WTC11 (cell line): ENCODE measurements around the gene MACROD2. TPM values are rescaled to one million over a fixed set of nuclear protein-coding genes. Genes with fewer than 3 reads are reported as not detected.

Source experiments
- ATAC-seq: fragments of 200-7000 bp; cut with Tn5 transposase; 2 replicates; pipeline ENCODE4 v1.10.0; 2021; ENCODE audit warnings: mild to moderate bottlenecking, moderate library complexity
- CTCF ChIA-PET: fragments of 300-600 bp; sonication (Branson Sonifier 250); formaldehyde crosslinking; loops from one replicate; lab custom pipeline; 2021; ENCODE audit warnings: antibody characterized with exemption; lab: Charles Lee
- POLR2A ChIA-PET: fragments of 350-600 bp; sonication (Branson Sonifier 250); formaldehyde crosslinking; loops from one replicate; lab custom pipeline; 2021; ENCODE audit warnings: antibody characterized with exemption; lab: Charles Lee
- DNase-seq: peaks from one replicate; pipeline ENCODE4 v3.0.0; 2021; ENCODE audit warnings: low spot score
- H3K27ac Mint-ChIP-seq: 2 replicates; pipeline ENCODE4 v1.8.0; 2021; ENCODE audit warnings: mixed read lengths
- H3K27me3 Mint-ChIP-seq: 2 replicates; pipeline ENCODE4 v1.8.0; 2021; ENCODE audit warnings: low read depth, mild to moderate bottlenecking, moderate library complexity, mixed read lengths
- H3K36me3 Mint-ChIP-seq: 2 replicates; pipeline ENCODE4 v1.8.0; 2021; ENCODE audit warnings: mixed read lengths
- H3K4me1 Mint-ChIP-seq: 2 replicates; pipeline ENCODE4 v1.8.0; 2022; ENCODE audit warnings: mixed read lengths
- H3K4me3 Mint-ChIP-seq: 2 replicates; pipeline ENCODE4 v1.8.0; 2021; ENCODE audit warnings: mild to moderate bottlenecking, moderate library complexity, mixed read lengths
- H3K9me3 Mint-ChIP-seq: 2 replicates; pipeline ENCODE4 v1.8.0; 2021; ENCODE audit warnings: mixed read lengths
- ARID4B ChIP-seq: sonication (generic); formaldehyde crosslinking; IDR thresholded peaks from 2 replicates; pipeline ENCODE4 v1.8.0; 2023; ENCODE audit warnings: missing genetic modification reagents, mild to moderate bottlenecking, borderline replicate concordance
- CDX4 ChIP-seq: fragments of 250-450 bp; sonication (Bioruptor Pico); IDR thresholded peaks from 2 replicates; pipeline ENCODE4 v1.9.0; 2021; ENCODE audit warnings: moderate library complexity, mild to moderate bottlenecking, inconsistent platforms, borderline replicate concordance
- CREB1 ChIP-seq: sonication (generic); formaldehyde crosslinking; IDR thresholded peaks from 2 replicates; pipeline ENCODE4 v1.8.0; 2023; ENCODE audit warnings: mild to moderate bottlenecking, missing genetic modification reagents
- E2F5 ChIP-seq: sonication (generic); formaldehyde crosslinking; IDR thresholded peaks from 2 replicates; pipeline ENCODE4 v1.8.1; 2022; ENCODE audit warnings: mild to moderate bottlenecking, moderate library complexity, missing genetic modification reagents
- ESRRA ChIP-seq: sonication (generic); formaldehyde crosslinking; IDR thresholded peaks from 2 replicates; pipeline ENCODE4 v1.8.1; 2022; ENCODE audit warnings: mild to moderate bottlenecking, missing genetic modification reagents, borderline replicate concordance
- GABPB1 ChIP-seq: sonication (generic); formaldehyde crosslinking; IDR thresholded peaks from 2 replicates; pipeline ENCODE4 v1.8.1; 2023; ENCODE audit warnings: mild to moderate bottlenecking, missing genetic modification reagents
- GRHL2 ChIP-seq: fragments of 250-450 bp; sonication (Bioruptor Pico); IDR thresholded peaks from 2 replicates; pipeline ENCODE4 v1.8.0; 2022; ENCODE audit warnings: mild to moderate bottlenecking, moderate library complexity; ENCODE audit not compliant: insufficient replicate concordance, severe bottlenecking
- GTF2I ChIP-seq: fragments of 250-450 bp; sonication (Bioruptor Pico); conservative IDR thresholded peaks from 2 replicates; pipeline ENCODE4 v1.4.0; 2021; ENCODE audit warnings: mild to moderate bottlenecking
- HMGXB4 ChIP-seq: sonication (generic); formaldehyde crosslinking; IDR thresholded peaks from 2 replicates; pipeline ENCODE4 v1.8.1; 2023; ENCODE audit warnings: mild to moderate bottlenecking, moderate library complexity, missing genetic modification reagents
- MYBL2 ChIP-seq: sonication (generic); formaldehyde crosslinking; IDR thresholded peaks from 2 replicates; pipeline ENCODE4 v1.8.1; 2023; ENCODE audit warnings: mild to moderate bottlenecking, moderate library complexity, missing genetic modification reagents
- RELA ChIP-seq: sonication (generic); formaldehyde crosslinking; IDR thresholded peaks from 2 replicates; pipeline ENCODE4 v1.8.1; 2022; ENCODE audit warnings: missing genetic modification reagents, mild to moderate bottlenecking, borderline replicate concordance
- SP1 ChIP-seq: sonication (generic); formaldehyde crosslinking; conservative IDR thresholded peaks from 2 replicates; pipeline ENCODE4 v1.8.1; 2022; ENCODE audit warnings: missing genetic modification reagents
- USF1 ChIP-seq: sonication (generic); formaldehyde crosslinking; IDR thresholded peaks from 2 replicates; pipeline ENCODE4 v1.8.0; 2022; ENCODE audit warnings: mild to moderate bottlenecking, missing genetic modification reagents
- ZBTB21 ChIP-seq: sonication (generic); formaldehyde crosslinking; IDR thresholded peaks from 2 replicates; pipeline ENCODE4 v1.8.1; 2023; ENCODE audit warnings: mild to moderate bottlenecking, missing genetic modification reagents, borderline replicate concordance
- ZMAT4 ChIP-seq: fragments of 250-450 bp; sonication (Bioruptor Pico); IDR thresholded peaks from 2 replicates; pipeline ENCODE4 v1.9.0; 2021; ENCODE audit warnings: mild to moderate bottlenecking
- ZNF121 ChIP-seq: sonication (generic); formaldehyde crosslinking; IDR thresholded peaks from 2 replicates; pipeline ENCODE4 v1.8.0; 2023; ENCODE audit warnings: missing genetic modification reagents
- ZNF263 ChIP-seq: sonication (generic); formaldehyde crosslinking; IDR thresholded peaks from 2 replicates; pipeline ENCODE4 v1.8.1; 2022; ENCODE audit warnings: low read depth, mild to moderate bottlenecking, moderate library complexity, missing genetic modification reagents
- ZNF281 ChIP-seq: sonication (generic); formaldehyde crosslinking; IDR thresholded peaks from 2 replicates; pipeline ENCODE4 v1.8.0; 2023; ENCODE audit warnings: mild to moderate bottlenecking, missing genetic modification reagents
- ZNF317 ChIP-seq: sonication (generic); formaldehyde crosslinking; IDR thresholded peaks from 2 replicates; pipeline ENCODE4 v1.8.1; 2023; ENCODE audit warnings: low read depth, mild to moderate bottlenecking, moderate library complexity, missing genetic modification reagents, borderline replicate concordance
- ZNF425 ChIP-seq: fragments of 250-450 bp; sonication (Bioruptor Pico); conservative IDR thresholded peaks from 2 replicates; pipeline ENCODE4 v1.9.0; 2021; ENCODE audit warnings: mild to moderate bottlenecking
- total RNA-seq: library from RNA; stranded (reverse); gene quantifications from 3 replicates; pipeline ENCODE4 v1.2.3, GENCODE V29; 2021

Gene MACROD2
- total RNA-seq, 1 experiment from 2014 or later = 4.1 TPM

GRCh38 chr20:14555676-14556075 is 560.4 kb downstream of the MACROD2 start:
- POLR2A ChIA-PET = no interaction called here
- Mint-ChIP-seq H3K27ac (no peak overlapping the region), H3K9me3 (peaks cover 5% of the 10 kb centered on the region), H3K4me1 (no peaks in the 10 kb centered on the region), H3K4me3 (no peak overlapping the region), H3K36me3 (no peaks in the 10 kb centered on the region), H3K27me3 (no peaks in the 10 kb centered on the region)
- DNase-seq = no peak
- CTCF ChIA-PET = no interaction called here
- ATAC-seq = no peak
- TF ChIP-seq ESRRA = no peak
- no peak for TF ChIP-seq ZNF281 (CRISPR knock-in tag)
- no peak for TF ChIP-seq ZMAT4 (CRISPR knock-in tag)
- no peak for TF ChIP-seq GTF2I (CRISPR knock-in tag)
- no peak for TF ChIP-seq CREB1 (CRISPR knock-in tag)
- TF ChIP-seq GRHL2 (CRISPR knock-in tag) = no peak
- TF ChIP-seq GABPB1 (CRISPR knock-in tag) = no peak
- TF ChIP-seq ZNF317 (CRISPR knock-in tag) = no peak
- no peak for TF ChIP-seq ZNF121
- TF ChIP-seq ZNF263 (CRISPR knock-in tag) = no peak
- TF ChIP-seq HMGXB4 (CRISPR knock-in tag) = no peak
- no peak for TF ChIP-seq CDX4 (CRISPR knock-in tag)
- no peak for TF ChIP-seq ZNF425
- no peak for TF ChIP-seq MYBL2 (CRISPR knock-in tag)
- no peak for TF ChIP-seq RELA (CRISPR knock-in tag)

- Mint-ChIP-seq H3K9me3 (peaks cover 5% of the 10 kb centered on the region), H3K27me3 (no peaks in the 10 kb centered on the region), H3K4me1 (no peaks in the 10 kb centered on the region), H3K4me3 (no peak overlapping the region), H3K36me3 (no peaks in the 10 kb centered on the region), H3K27ac (no peak overlapping the region)
- POLR2A ChIA-PET = no interaction called here
- DNase-seq (no peak), ATAC-seq (no peak)
- TF ChIP-seq ZBTB21 (CRISPR knock-in tag) (no peak), USF1 (CRISPR knock-in tag) (no peak), SP1 (no peak), ARID4B (CRISPR knock-in tag) (no peak), E2F5 (CRISPR knock-in tag) (no peak)
- CTCF ChIA-PET = no interaction called here
These were observed 560.9 kb downstream of the MACROD2 start for GRCh38 chr20:14556206-14556605.
